GM13977 (cell line): ENCODE data around the gene SASH3.
A peak's percentile ranks its signal among the peaks of the same experiment; 100 is the strongest.

Experiments
- DNase-seq: peaks from one replicate; pipeline ENCODE4 v3.0.0; 2012; ENCODE audit warnings: low spot score
- in situ Hi-C: fragments of 300-500 bp; cut with MboI; formaldehyde crosslinking; loops from one replicate; pipeline ENCODE4 v1.12.0; 2022; ENCODE audit warnings: low sequenced_read_pairs, low pct_unique_long_range_greater_than_20kb, mixed read lengths, inconsistent platforms; ENCODE audit not compliant: unreplicated experiment
- TF ChIP-seq, protein P1 (sequence below): IDR thresholded peaks from 2 replicates; pipeline ENCODE4 v1.5.1; 2012; ENCODE audit warnings: mild to moderate bottlenecking, control low read depth; ENCODE audit not compliant: insufficient read depth; ENCODE audit errors: extremely low read depth, missing control alignments

Gene SASH3

DNA sequence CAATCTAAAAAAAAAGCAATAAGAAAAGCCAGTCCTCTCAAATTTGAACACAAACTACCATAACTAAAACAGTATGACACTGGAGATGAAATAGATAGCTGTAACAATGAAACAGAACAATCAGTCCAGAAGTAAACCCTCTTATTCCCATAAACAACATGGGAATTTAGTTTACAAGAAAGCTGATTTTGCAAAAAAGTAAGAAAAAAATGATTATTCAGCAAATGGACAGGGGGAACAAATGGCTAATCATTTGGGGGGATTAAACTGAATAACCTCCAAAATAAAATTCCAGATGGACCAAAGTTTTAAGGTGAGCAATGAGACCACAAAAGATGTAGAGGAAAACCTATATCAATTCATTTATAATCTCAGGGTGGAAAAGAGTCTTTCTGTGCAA, 16.1 kb upstream of the SASH3 start:
- in situ Hi-C loops = no loop called here

DNA sequence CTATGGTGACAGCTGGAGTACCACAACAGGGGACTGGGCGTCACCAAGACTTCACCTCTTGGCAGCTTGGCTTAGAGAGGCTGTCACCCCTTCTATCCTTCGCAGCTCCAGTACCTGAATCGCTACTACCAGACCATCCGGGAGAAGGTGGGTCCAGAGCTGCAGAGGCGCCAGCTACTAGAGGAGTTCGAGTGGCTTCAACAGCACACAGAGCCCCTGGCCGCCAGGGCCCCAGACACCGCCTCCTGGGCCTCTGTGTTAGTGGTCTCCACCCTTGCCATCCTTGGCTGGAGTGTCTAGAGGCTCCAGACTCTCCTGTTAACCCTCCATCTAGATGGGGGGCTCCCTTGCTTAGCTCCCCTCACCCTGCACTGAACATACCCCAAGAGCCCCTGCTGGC, 11.6 kb upstream of the SASH3 start:
- TF ChIP-seq, protein P1, sequence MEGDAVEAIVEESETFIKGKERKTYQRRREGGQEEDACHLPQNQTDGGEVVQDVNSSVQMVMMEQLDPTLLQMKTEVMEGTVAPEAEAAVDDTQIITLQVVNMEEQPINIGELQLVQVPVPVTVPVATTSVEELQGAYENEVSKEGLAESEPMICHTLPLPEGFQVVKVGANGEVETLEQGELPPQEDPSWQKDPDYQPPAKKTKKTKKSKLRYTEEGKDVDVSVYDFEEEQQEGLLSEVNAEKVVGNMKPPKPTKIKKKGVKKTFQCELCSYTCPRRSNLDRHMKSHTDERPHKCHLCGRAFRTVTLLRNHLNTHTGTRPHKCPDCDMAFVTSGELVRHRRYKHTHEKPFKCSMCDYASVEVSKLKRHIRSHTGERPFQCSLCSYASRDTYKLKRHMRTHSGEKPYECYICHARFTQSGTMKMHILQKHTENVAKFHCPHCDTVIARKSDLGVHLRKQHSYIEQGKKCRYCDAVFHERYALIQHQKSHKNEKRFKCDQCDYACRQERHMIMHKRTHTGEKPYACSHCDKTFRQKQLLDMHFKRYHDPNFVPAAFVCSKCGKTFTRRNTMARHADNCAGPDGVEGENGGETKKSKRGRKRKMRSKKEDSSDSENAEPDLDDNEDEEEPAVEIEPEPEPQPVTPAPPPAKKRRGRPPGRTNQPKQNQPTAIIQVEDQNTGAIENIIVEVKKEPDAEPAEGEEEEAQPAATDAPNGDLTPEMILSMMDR = no peak
- in situ Hi-C loops = no loop called here
- DNase-seq = no peak

More for the DNA sequence above, 16.1 kb upstream of the SASH3 start:
- TF ChIP-seq, protein P1 = no peak
- DNase-seq = no peak

DNA sequence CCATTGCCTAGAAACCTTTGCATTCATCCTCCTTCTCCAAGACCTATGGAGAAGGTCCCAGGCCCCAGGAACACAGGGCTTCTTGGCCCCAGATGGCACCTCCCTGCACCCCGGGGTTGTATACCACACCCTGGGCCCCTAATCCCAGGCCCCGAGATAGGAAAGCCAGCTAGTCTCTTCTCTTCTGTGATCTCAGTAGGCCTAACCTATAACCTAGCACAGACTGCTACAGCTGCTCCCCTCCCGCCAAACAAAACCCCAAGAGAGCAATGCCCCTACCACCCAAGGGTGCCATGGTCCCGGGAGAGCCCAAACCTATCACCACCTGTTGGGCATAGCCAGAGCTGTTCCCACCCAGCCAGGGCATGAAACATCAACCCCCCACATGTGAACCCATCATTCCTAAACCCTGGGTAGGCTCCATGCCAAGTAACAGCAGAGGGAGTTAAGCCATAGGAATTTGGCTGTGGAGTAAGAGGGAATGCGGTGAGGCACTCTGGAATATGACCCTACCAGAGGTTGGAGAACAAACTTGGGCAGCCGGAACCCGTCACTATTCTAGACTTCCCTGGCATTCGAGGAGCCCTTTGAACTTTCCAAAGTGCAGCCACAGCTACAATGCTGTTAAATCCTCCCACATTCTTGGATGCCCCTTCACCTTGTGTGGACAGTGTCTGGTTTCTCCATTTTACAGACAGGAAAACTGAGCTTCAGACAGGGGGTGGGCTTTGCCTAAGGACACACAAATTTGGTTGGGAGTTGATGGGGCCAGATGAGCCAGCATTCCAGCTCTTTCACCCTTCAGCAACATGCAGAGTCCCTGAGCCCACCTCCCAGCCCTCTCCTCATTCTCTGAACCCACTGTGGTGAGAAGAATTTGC, 10.9 kb upstream of the SASH3 start:
- in situ Hi-C loops = no loop called here
- DNase-seq = no peak
- TF ChIP-seq, protein P1 = no peak

DNA sequence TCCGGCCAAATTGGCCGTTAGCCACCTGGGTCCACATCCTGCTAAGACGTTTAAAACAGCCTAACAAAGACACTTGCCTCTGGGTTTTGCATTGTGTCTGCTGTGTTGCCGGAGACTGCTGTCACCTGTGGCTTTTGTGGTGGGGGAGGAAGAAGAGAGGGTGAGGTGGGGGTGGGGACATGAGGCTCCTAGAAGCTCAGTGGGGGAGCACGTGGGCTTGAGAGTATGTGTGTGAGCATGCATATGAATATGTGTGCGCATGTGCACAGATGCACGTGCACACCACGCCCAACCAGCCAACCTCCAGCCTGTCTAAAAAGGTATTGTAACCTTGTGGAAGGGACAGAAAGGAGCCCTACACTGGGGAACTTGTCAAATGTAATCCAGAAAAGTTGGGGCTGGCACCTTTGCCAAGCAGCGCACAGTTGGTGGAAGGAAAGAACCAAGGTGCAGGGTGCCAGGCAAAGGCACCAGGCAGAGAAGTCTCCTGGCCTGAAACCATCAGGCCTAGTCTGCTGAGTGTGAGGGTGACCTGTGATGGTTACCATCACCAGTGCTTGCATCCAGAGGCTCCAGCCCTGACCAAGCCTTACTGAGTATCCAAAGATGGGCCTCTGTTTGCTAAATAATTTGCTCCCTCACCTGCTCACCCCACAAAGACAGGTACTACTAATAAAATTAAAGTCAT, 10.1 kb upstream of the SASH3 start:
- in situ Hi-C loops = no loop called here
- DNase-seq = peak; percentile 64
- TF ChIP-seq, protein P1 = no peak

DNA sequence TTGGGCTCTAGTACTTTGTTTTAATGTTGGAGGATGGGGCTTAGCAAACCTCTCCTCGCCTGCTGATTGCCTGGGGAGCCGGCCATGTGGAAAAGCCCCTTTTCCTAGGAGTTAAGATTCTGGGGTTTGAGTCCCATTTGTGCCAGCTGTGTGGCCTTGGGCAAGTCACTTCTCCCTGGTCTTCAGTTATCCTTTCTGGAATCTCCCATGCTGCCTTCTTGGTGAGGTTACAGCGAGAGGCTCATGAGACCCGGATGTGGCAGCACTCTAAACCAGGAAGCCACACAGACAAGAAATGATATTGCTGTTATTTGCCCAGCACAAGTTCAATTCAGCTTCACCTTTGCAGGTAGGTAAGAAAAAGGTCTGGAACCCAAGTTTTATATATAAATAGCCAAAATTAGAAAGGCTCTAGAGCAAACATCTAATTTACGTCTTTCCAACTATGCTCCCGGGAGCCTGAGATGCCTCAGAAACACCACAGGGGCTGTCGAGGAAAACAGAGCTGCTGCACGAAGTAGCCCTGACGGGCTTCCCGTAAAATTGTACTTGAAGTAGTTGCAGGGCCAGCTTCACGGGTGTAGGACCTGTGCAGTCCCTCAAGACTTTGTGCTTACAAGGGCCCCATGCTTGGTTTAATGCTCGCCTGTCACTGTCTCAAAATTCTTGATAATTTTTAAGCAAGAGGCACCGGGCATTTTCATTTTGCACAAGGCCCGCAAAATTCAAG, 8.3 kb upstream of the SASH3 start:
- DNase-seq = no peak
- TF ChIP-seq, protein P1 = no peak
- in situ Hi-C loops = no loop called here

DNA sequence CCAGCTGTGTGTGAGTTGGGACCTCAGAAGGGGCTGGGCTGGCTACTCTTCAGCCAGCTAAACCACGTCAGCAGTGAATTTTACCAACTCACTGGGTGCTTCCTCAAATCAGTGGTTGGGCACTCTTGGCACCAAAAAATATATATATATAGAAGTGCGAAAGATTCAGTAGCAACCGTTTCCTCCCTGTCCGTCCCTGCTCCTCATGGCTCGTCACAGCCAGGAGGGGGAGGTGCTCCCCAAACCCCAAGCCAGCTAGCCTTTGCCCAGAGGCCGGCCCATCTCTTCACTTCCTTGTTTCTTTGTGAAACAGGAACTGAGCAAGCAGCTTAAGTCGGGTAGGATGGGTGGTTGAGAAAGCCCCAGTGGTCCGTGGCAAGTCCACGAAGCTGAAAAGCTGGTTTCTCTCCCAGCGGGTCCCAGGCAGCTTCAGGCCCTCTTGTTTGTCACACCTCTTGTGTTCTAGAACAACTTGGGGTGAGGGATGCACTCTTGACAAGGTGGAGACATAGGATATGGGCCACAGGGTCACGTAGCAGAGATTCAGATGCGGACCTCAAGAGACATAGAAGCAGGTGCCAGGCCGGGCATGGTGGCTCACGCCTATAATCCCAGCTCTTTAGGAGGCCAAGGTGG, 6.8 kb upstream of the SASH3 start:
- DNase-seq = peak; percentile 45
- TF ChIP-seq, protein P1 = peak; percentile 7
- in situ Hi-C loops = no loop called here
